GM19455 (cell line): Measurements from ENCODE around the gene GPRC5D.
A peak's percentile ranks its signal among the peaks of the same experiment; 100 is the strongest.

Source experiments
- ATAC-seq: cut with Tn5 transposase; IDR thresholded peaks from one replicate; pipeline ENCODE4 v1.9.1; 2021; ENCODE audit not compliant: unreplicated experiment

The GPRC5D gene

DNA sequence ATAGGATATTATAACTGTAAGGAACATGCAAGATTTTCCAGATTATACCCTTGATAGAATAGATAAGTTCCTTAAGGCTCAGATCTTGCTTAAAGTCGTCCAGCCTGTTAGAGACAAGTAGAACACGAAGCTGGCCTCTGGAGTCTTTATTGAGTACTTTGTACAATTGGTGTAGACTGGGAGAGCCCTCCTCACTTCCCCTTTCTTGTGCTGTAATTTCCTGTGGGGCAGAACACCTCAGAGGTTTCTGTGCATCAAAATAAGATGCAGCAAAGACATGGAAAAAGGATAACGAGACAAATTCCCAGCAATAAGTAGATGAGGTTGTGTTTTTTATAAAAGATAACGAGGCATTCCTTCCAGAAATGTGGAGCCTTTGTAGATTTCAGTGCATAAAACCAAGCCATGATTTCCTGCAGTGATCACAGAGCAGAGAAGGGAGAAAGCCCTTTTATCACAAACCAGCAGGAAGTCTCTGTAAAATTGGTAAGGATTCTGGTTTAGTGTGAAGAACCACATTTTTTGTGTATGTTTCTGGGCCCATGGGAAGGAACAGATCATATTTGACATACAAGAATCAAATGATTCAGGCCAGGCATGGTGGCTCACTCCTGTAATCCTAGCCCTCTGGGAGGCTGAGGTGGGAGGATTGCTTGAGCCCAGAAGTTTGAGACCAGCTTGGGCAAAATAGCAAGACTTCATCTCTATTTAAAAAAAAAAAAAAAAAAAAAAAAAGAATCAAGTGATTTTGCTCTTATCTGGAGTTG is 42.6 kb downstream of the GPRC5D start:
- no peak for ATAC-seq

DNA sequence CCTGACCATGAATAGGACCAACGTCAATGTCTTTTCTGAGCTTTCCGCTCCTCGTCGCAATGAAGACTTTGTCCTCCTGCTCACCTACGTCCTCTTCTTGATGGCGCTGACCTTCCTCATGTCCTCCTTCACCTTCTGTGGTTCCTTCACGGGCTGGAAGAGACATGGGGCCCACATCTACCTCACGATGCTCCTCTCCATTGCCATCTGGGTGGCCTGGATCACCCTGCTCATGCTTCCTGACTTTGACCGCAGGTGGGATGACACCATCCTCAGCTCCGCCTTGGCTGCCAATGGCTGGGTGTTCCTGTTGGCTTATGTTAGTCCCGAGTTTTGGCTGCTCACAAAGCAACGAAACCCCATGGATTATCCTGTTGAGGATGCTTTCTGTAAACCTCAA is 43.3 kb downstream of the GPRC5D start:
- ATAC-seq = no peak

DNA sequence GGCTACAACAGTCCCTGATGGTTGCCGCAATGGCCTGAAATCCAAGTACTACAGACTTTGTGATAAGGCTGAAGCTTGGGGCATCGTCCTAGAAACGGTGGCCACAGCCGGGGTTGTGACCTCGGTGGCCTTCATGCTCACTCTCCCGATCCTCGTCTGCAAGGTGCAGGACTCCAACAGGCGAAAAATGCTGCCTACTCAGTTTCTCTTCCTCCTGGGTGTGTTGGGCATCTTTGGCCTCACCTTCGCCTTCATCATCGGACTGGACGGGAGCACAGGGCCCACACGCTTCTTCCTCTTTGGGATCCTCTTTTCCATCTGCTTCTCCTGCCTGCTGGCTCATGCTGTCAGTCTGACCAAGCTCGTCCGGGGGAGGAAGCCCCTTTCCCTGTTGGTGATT is 43.7 kb downstream of the GPRC5D start:
- no peak for ATAC-seq

GRCh38 chr12:12907552-12907951 is 44.4 kb downstream of the GPRC5D start:
- no peak for ATAC-seq

DNA sequence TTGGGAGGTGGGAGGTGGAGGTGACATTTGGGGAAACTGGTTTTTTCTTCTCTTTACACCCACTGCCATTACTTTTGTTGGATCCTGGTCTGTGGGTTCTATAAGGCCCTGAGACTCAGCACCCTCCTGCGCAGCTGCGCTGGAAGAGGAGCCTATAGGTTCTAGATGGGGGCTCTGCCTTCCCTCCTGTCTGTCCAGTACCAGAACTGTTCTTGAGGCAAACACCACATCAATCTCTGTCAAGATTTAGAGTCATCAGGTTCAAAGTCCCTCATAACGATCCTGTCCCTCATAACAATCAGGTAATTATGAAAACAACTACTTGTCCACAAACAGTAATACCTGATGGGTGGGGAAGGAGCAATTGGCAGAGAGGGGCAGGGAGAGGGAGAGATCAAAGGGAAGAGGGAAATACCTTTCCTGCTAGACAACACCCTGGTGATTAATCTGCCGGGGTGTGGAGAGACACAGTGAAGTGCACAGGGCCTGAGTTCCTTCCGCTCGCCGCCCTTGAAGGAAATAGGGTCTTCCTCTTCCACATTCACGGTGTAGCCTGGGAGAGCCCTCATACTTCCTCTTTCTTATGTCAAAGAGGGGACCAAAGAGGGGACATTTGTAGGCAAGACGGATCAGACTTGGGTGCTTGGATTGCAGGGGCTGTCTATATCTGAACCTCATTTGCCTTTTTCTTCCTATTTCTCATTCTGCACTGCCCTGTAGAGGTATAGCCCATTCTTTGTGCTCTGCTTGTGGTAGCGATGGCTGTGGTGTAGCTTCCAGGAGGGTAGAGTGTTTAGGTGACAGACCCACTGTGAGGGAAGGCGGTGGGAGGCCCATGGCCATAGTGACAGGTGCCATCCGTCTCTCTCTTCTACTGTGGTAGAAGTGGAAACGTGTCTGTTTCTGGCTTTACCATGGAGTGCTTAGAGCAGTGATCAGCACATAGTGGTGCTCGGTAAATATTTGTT is 48.0 kb downstream of the GPRC5D start:
- ATAC-seq = no peak

GRCh38 chr12:12902036-12902435 is 49.9 kb downstream of the GPRC5D start:
- ATAC-seq = no peak

- no peak for ATAC-seq
Measured at GRCh38 chr12:12901158-12901791, 50.7 kb downstream of the GPRC5D start.

DNA sequence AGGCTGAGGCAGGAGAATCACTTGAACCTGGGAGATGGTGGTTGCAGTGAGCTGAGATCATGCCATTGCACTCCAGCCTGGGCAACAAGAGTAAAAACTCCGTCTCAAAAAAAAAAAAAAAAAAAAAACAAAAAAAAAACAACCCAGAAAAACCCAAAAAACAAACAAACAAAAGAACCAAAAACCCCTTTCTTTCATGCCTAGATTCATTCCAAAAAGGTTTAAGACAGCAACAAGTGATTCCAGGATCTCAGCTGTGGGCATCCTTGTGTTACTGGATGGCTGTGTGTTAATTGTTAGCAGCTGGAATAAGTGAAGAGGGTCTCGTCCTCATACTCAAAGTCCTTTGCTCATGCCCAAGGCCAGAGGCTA is 51.2 kb downstream of the GPRC5D start:
- no peak for ATAC-seq

DNA sequence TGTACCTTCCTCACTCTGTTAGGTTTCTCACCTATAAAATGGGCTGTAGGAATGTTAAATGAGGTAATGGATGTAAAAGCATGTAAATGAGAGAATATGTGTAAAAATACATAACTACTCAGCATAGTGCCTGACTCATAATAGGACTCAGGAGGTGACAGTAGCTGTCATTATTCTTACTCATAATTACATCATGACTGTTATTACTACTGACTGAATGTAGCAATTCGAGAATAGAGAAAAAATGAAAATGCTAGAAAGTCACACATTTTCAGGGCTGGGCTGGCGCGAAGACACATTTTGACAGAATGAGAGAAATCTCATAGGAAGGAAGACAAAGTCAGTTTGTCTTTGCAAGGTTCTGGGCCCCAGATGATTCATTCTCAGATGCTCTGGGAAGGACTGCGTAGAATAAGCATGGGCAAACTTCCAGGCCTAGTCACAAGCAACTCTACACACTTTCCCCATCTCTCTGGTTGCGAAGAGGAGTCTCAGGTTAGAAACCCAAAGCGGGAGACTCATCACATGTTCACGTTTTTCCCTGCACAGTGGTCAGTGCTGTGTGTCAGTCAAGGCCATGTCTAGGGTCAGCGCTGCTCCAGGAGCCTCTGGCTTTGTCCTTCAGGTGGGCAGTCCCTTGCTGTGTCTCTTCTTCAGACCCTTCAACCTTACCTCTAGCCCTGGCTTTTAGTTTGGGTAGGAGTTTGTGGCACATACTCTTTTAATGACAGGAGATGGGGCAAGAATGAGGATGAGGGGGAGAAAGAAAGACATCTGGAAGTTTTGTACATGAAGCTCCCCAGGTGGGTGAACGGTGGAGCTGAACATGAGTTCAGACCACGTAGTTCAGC is 52.2 kb downstream of the GPRC5D start:
- ATAC-seq = peak; percentile 62

- ATAC-seq = peak; percentile 14
Measured at GRCh38 chr12:12898911-12899511, 53.0 kb downstream of the GPRC5D start.

GRCh38 chr12:12898136-12898717 is 53.7 kb downstream of the GPRC5D start:
- ATAC-seq = no peak

- no peak for ATAC-seq
Measured at GRCh38 chr12:12897302-12897701, 54.7 kb downstream of the GPRC5D start.

DNA sequence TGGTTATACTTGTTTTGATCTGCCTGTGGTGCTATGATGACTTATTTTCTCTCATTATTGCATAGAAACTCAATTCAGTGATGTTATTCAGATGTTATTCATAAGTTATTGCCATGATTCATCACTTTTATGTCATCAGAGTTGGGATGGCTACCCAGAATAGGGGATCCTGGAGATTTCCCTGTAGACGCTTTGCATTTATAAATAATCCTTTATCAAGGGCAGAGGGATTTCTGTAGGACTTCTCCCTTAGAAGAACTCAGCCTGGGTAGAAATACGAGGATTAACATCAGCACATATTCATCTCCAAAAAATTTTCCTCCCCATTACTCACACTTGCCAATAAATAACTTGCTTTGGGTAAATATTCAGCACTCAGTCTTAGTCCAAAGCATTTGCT is 55.7 kb downstream of the GPRC5D start:
- no peak for ATAC-seq

DNA sequence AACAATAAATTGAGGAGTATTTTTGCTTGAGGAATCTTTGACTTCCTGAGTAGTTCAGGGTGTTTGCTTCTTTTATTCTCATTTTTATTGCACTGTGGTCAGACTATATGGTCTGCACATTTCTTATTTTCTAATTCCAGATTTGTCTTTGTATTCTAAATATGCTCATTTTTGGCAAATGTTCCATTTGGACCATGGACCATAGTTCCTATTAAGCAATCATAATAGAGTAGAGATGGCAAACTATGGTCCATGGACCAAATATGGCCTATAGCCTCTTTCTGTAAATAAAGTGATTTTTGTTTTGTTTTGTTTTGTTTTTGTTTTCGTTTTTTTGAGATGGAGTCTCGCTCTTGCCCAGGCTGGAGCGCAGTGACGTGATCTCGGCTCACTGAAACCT is 58.5 kb downstream of the GPRC5D start:
- ATAC-seq = no peak

DNA sequence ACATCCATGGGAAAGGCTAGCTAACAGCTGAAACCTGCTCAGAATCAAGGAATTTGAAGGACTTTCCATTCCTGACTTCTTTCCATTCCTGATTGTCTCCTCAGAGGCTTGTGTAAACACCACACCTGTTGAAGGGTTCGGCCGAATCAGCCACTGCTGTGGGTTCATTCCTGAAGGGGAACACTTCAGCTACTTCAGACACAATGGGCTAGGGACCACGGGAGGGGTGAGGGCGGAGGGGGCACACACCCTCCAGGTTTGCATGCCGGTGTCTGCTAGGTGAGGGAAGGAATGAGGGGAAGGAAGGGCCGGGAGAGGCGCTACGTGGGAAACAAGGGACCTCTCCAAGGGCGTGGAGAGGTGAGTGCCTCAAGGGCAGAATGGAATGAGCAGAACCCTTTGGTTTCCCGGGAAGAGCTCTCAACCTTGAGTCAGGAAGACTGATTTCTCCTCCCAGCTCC is 59.3 kb downstream of the GPRC5D start:
- no peak for ATAC-seq

- no peak for ATAC-seq
Measured at GRCh38 chr12:12891881-12892355, 60.1 kb downstream of the GPRC5D start.

GRCh38 chr12:12891080-12891880 is 60.7 kb downstream of the GPRC5D start, which contains the start of gene GPRC5A:
Gene GPRC5A, plus strand, starts transcription at chr12:12891562. Its CDS starts 16,688 bp downstream, at chr12:12908250.
- no peak for ATAC-seq
